GM18499 (cell line): Measurements from ENCODE around the gene HK2.

Experiments used
- ATAC-seq: cut with Tn5 transposase; IDR thresholded peaks from one replicate; pipeline ENCODE4 v1.9.1; 2021; ENCODE audit warnings: moderate number of reproducible peaks; ENCODE audit not compliant: insufficient read depth, unreplicated experiment

The HK2 gene

GRCh38 chr2:74856599-74856998 lies 22.7 kb downstream of the HK2 start:
- ATAC-seq: no peak

GRCh38 chr2:74857215-74857614 lies 23.3 kb downstream of the HK2 start:
- ATAC-seq: no peak

- ATAC-seq: no peak
These were observed 23.8 kb downstream of the HK2 start for GRCh38 chr2:74857725-74858124.

GRCh38 chr2:74858281-74858680 lies 24.4 kb downstream of the HK2 start:
- ATAC-seq: no peak

GRCh38 chr2:74860079-74860478 lies 26.2 kb downstream of the HK2 start:
- ATAC-seq: no peak

- ATAC-seq: no peak
These were observed 26.6 kb downstream of the HK2 start for GRCh38 chr2:74860521-74860920.

- ATAC-seq: no peak
These were observed 27.6 kb downstream of the HK2 start for GRCh38 chr2:74861531-74861930.

GRCh38 chr2:74862020-74862964 lies 28.4 kb downstream of the HK2 start:
- ATAC-seq: no peak

GRCh38 chr2:74863802-74864248 lies 29.9 kb downstream of the HK2 start:
- ATAC-seq: no peak

GRCh38 chr2:74864728-74865722 lies 31.1 kb downstream of the HK2 start:
- no peak for ATAC-seq

GRCh38 chr2:74865770-74866674 lies 32.1 kb downstream of the HK2 start:
- ATAC-seq: no peak

GRCh38 chr2:74867841-74868658 lies 34.1 kb downstream of the HK2 start:
- ATAC-seq: no peak

- ATAC-seq: no peak
These were observed 35.6 kb downstream of the HK2 start for GRCh38 chr2:74869517-74869916.

- no peak for ATAC-seq
These were observed 37.0 kb downstream of the HK2 start for GRCh38 chr2:74870951-74871350.

- no peak for ATAC-seq
These were observed 37.5 kb downstream of the HK2 start for GRCh38 chr2:74871414-74871813.

GRCh38 chr2:74872389-74872836 lies 38.5 kb downstream of the HK2 start:
- no peak for ATAC-seq

- no peak for ATAC-seq
These were observed 39.2 kb downstream of the HK2 start for GRCh38 chr2:74873012-74873665.
